KMS-11 (cell line): ENCODE results near the gene MEGF6.

Experiments used
- H2AFZ ChIP-seq: fragments of 200-600 bp; sonication (generic); 2 replicates; pipeline ENCODE4 v1.6.1; 2016; ENCODE audit warnings: antibody characterized with exemption, mixed run types, low read depth
- H3K27ac ChIP-seq: fragments of 200-600 bp; sonication (generic); 2 replicates; pipeline ENCODE4 v1.6.1; 2016; ENCODE audit warnings: mild to moderate bottlenecking, mixed run types
- H3K27me3 ChIP-seq: fragments of 200-600 bp; sonication (generic); 2 replicates; pipeline ENCODE4 v1.6.1; 2017; ENCODE audit warnings: mild to moderate bottlenecking, low read depth, mixed run types, moderate library complexity; ENCODE audit not compliant: insufficient read depth
- H3K36me3 ChIP-seq: fragments of 200-600 bp; sonication (generic); 2 replicates; pipeline ENCODE4 v1.6.1; 2017; ENCODE audit warnings: mild to moderate bottlenecking, mixed run types; ENCODE audit not compliant: insufficient read depth
- H3K4me1 ChIP-seq: fragments of 200-600 bp; sonication (generic); 2 replicates; pipeline ENCODE4 v1.6.1; 2016; ENCODE audit warnings: mild to moderate bottlenecking, low read depth, mixed run types; ENCODE audit not compliant: poor library complexity, severe bottlenecking
- H3K4me2 ChIP-seq: fragments of 200-600 bp; sonication (generic); 2 replicates; pipeline ENCODE4 v1.7.0; 2016; ENCODE audit warnings: mild to moderate bottlenecking, mixed run types
- H3K4me3 ChIP-seq: fragments of 200-600 bp; sonication (generic); IDR thresholded peaks from 2 replicates; pipeline ENCODE4 v1.6.1; 2017; ENCODE audit warnings: low read depth, low read length, mixed read lengths; ENCODE audit not compliant: insufficient read depth
- H3K79me2 ChIP-seq: fragments of 200-600 bp; sonication (generic); 2 replicates; pipeline ENCODE4 v1.6.1; 2016; ENCODE audit warnings: low read depth, mixed run types; ENCODE audit not compliant: insufficient read depth
- H3K9ac ChIP-seq: fragments of 200-600 bp; sonication (generic); 2 replicates; pipeline ENCODE4 v1.6.1; 2016; ENCODE audit warnings: mild to moderate bottlenecking, mixed run types
- H4K20me1 ChIP-seq: fragments of 200-600 bp; sonication (generic); 2 replicates; pipeline ENCODE4 v1.6.1; 2016; ENCODE audit warnings: mild to moderate bottlenecking, mixed run types; ENCODE audit not compliant: insufficient read depth
- CTCF ChIP-seq: fragments of 200-600 bp; sonication (generic); conservative IDR thresholded peaks from 2 replicates; pipeline ENCODE4 v1.6.1; 2017; ENCODE audit warnings: low read depth, mild to moderate bottlenecking, antibody characterized with exemption, low read length, moderate library complexity, mixed read lengths

The MEGF6 gene

GRCh38 chr1:3514404-3514803 lies 96.9 kb downstream of the MEGF6 start:
- Histone ChIP-seq H3K4me2 (no peak overlapping the region), H3K27me3 (peaks cover 69% of the 10 kb centered on the region), H3K36me3 (no peaks in the 10 kb centered on the region), H3K4me3 (no peak overlapping the region), H3K9ac (no peak overlapping the region), H3K27ac (no peak overlapping the region), H2AFZ (no peak overlapping the region), H3K4me1 (no peaks in the 10 kb centered on the region), H3K79me2 (no peaks in the 10 kb centered on the region), H4K20me1 (no peaks in the 10 kb centered on the region)
- TF ChIP-seq CTCF = no peak

GRCh38 chr1:3511856-3512255 lies 99.5 kb downstream of the MEGF6 start:
- Histone ChIP-seq H3K79me2 (no peaks in the 10 kb centered on the region), H3K4me2 (no peak overlapping the region), H3K4me3 (no peak overlapping the region), H3K9ac (no peak overlapping the region), H3K36me3 (no peaks in the 10 kb centered on the region), H3K27me3 (peaks cover 72% of the 10 kb centered on the region), H3K27ac (no peak overlapping the region), H3K4me1 (no peaks in the 10 kb centered on the region), H4K20me1 (no peaks in the 10 kb centered on the region), H2AFZ (no peak overlapping the region)
- TF ChIP-seq CTCF = no peak

GRCh38 chr1:3511306-3511705 lies 100.0 kb downstream of the MEGF6 start:
- H2AFZ ChIP-seq = no peak overlapping the region
- no peak overlapping the region for H3K4me2 ChIP-seq
- H4K20me1 ChIP-seq = no peaks in the 10 kb centered on the region
- H3K27ac ChIP-seq = no peak overlapping the region
- H3K36me3 ChIP-seq = no peaks in the 10 kb centered on the region
- no peak overlapping the region for H3K4me3 ChIP-seq
- H3K27me3 ChIP-seq = peaks cover 75% of the 10 kb centered on the region
- no peak overlapping the region for H3K9ac ChIP-seq
- TF ChIP-seq CTCF = no peak
- H3K79me2 ChIP-seq = no peaks in the 10 kb centered on the region
- no peaks in the 10 kb centered on the region for H3K4me1 ChIP-seq

- no peaks in the 10 kb centered on the region for H4K20me1 ChIP-seq
- H3K36me3 ChIP-seq = no peaks in the 10 kb centered on the region
- no peak overlapping the region for H3K27ac ChIP-seq
- no peak overlapping the region for H3K4me2 ChIP-seq
- no peak overlapping the region for H3K9ac ChIP-seq
- H3K4me1 ChIP-seq = no peaks in the 10 kb centered on the region
- H3K27me3 ChIP-seq = peaks cover 75% of the 10 kb centered on the region
- no peak overlapping the region for H2AFZ ChIP-seq
- no peak overlapping the region for H3K4me3 ChIP-seq
- H3K79me2 ChIP-seq = no peaks in the 10 kb centered on the region
- TF ChIP-seq CTCF = no peak
Measured at GRCh38 chr1:3510956-3511250, 100.4 kb downstream of the MEGF6 start.
